A549 (cell line): ENCODE data around the gene KLF3. TPM values are rescaled to one million over a fixed set of nuclear protein-coding genes. Genes with fewer than 3 reads are reported as not detected.

Source experiments
- ATAC-seq, 2 experiments: fragments of 200-7000 bp in 1 of 2; fragments of >200 bp in 1 of 2; cut with Nextera tagmentation in 1 of 2; cut with Tn5 transposase in 1 of 2; 3 replicates each; pipeline versions ENCODE4 v1.8.0 to v1.9.1; 2018 to 2020; ENCODE audit warnings: mild to moderate bottlenecking in 1 of 2, moderate library complexity in 1 of 2
- CTCF ChIA-PET: fragments of 300-600 bp; sonication (Branson Sonifier 250); formaldehyde crosslinking; extraction: SDS; loops from one replicate; lab custom pipeline; 2021; ENCODE audit warnings: antibody characterized with exemption, inconsistent platforms; lab: Yijun Ruan, JAX
- POLR2A ChIA-PET: fragments of 350-600 bp; formaldehyde crosslinking; extraction: SDS; loops from one replicate; lab custom pipeline; 2021; ENCODE audit warnings: antibody characterized with exemption, inconsistent platforms; lab: Yijun Ruan, JAX
- DNase-seq, 2 experiments: peaks; one replicate each; pipeline versions ENCODE4 v3.0.0 to v3.0.0-alpha.2; 2011 to 2016; ENCODE audit warnings: low read depth in 1 of 2, low spot score in 1 of 2
- FAIRE-seq: peaks from 2 replicates; lab custom pipeline; 2011; peaks lifted over from hg19 to GRCh38; lab: Jason Lieb, UNC
- H3K27ac ChIP-seq, 2 experiments: fragments of >200 bp; sonication (Bioruptor Twin); formaldehyde crosslinking; 3 replicates each; pipeline ENCODE4 v1.5.1; 2016 to 2017
- H3K4me1 ChIP-seq: fragments of >200 bp; sonication (Bioruptor Twin); formaldehyde crosslinking; 3 replicates; pipeline ENCODE4 v1.6.1; 2016
- H3K4me2 ChIP-seq: fragments of >200 bp; sonication (Bioruptor Twin); formaldehyde crosslinking; 3 replicates; pipeline ENCODE4 v1.6.1; 2016
- H3K4me3 ChIP-seq: fragments of >200 bp; sonication (Bioruptor Twin); formaldehyde crosslinking; 3 replicates; pipeline ENCODE4 v1.5.1; 2016
- H3K9me3 ChIP-seq: fragments of >200 bp; sonication (Bioruptor Twin); formaldehyde crosslinking; 3 replicates; pipeline ENCODE4 v1.6.1; 2016
- BHLHE40 ChIP-seq: IDR thresholded peaks from 2 replicates; pipeline ENCODE4 v1.6.1; 2012; ENCODE audit warnings: low read depth, low read length, inconsistent platforms
- CBX2 ChIP-seq: fragments of 200-600 bp; sonication (generic); IDR thresholded peaks from 2 replicates; pipeline ENCODE4 v1.6.1; 2016; ENCODE audit warnings: low read depth, mild to moderate bottlenecking, borderline replicate concordance
- CHD2 ChIP-seq: fragments of 150-350 bp; IDR thresholded peaks from 2 replicates; pipeline ENCODE4 v1.6.1; 2014; ENCODE audit warnings: low read length; ENCODE audit not compliant: partially characterized antibody
- CHD4 ChIP-seq: fragments of 200-600 bp; sonication (generic); IDR thresholded peaks from 2 replicates; pipeline ENCODE4 v1.6.1; 2016; ENCODE audit warnings: antibody characterized with exemption, mild to moderate bottlenecking, borderline replicate concordance
- FOXS1 ChIP-seq: fragments of 250-450 bp; sonication (Bioruptor Pico); IDR thresholded peaks from 2 replicates; pipeline ENCODE4 v1.5.0; 2020; ENCODE audit warnings: mild to moderate bottlenecking, moderate library complexity
- HDAC2 ChIP-seq: fragments of 200-600 bp; sonication (generic); IDR thresholded peaks from 2 replicates; pipeline ENCODE4 v1.6.1; 2016
- KDM1A ChIP-seq: fragments of 200-600 bp; sonication (generic); IDR thresholded peaks from 2 replicates; pipeline ENCODE4 v1.6.1; 2016; ENCODE audit warnings: low read depth, mild to moderate bottlenecking
- KDM5A ChIP-seq: fragments of 200-600 bp; sonication (generic); IDR thresholded peaks from 2 replicates; pipeline ENCODE4 v1.6.1; 2016; ENCODE audit warnings: antibody characterized with exemption, mild to moderate bottlenecking
- MAFK ChIP-seq: fragments of 450-650 bp; IDR thresholded peaks from 2 replicates; pipeline ENCODE4 v1.6.1; 2014; ENCODE audit not compliant: partially characterized antibody
- MYC ChIP-seq: IDR thresholded peaks from 2 replicates; pipeline ENCODE4 v1.6.1; 2012; ENCODE audit warnings: mild to moderate bottlenecking, inconsistent platforms, low read length, improper control_type of control experiment, borderline replicate concordance
- NR3C1 ChIP-seq: fragments of >200 bp; sonication (Bioruptor Twin); formaldehyde crosslinking; IDR thresholded peaks from 3 replicates; pipeline ENCODE4 v1.6.1; 2017
- PHF8 ChIP-seq: fragments of 200-600 bp; sonication (generic); IDR thresholded peaks from 2 replicates; pipeline ENCODE4 v1.6.1; 2016; ENCODE audit warnings: low read depth, mild to moderate bottlenecking, antibody characterized with exemption, moderate library complexity, borderline replicate concordance
- POLR2AphosphoS2 ChIP-seq: conservative IDR thresholded peaks from 2 replicates; pipeline ENCODE4 v1.6.1; 2012; ENCODE audit warnings: low read length, improper control_type of control experiment, inconsistent platforms
- RAD21 ChIP-seq, 2 experiments: fragments of >200 bp in 1 of 2; sonication (Bioruptor Twin) in 1 of 2; formaldehyde crosslinking in 1 of 2; IDR thresholded peaks in 1 of 2; conservative IDR thresholded peaks in 1 of 2; 2 replicates in 1 of 2; 3 replicates in 1 of 2; pipeline ENCODE4 v1.6.1; 2012 to 2018; ENCODE audit warnings: inconsistent platforms in 1 of 2
- TFCP2L1 ChIP-seq: fragments of 250-450 bp; sonication (Bioruptor Pico); IDR thresholded peaks from 2 replicates; pipeline ENCODE4 v1.5.0; 2021; ENCODE audit warnings: mild to moderate bottlenecking
- TP53 ChIP-seq: fragments of 250-450 bp; sonication (Bioruptor Pico); IDR thresholded peaks from 2 replicates; pipeline ENCODE4 v1.5.0; 2021; ENCODE audit warnings: mild to moderate bottlenecking, moderate library complexity
- ZC3H11A ChIP-seq: fragments of 450-650 bp; IDR thresholded peaks from 2 replicates; pipeline ENCODE4 v1.6.1; 2014; ENCODE audit warnings: antibody characterized with exemption, mild to moderate bottlenecking
- WGBS: methylation state at CpG from one replicate; pipeline ENCODE4 v1.1.6; 2017; ENCODE audit errors: missing lambda C conversion rate; 5-methylcytosine and 5-hydroxymethylcytosine counted together
- polyA plus RNA-seq, 4 experiments: library from polyadenylated mRNA; depleted of rRNA in 3 of 4; stranded (reverse); fragments of >200 nt; fragmentation: RNase III in 1 of 4; extraction: RNeasy Plus Mini Kit Qiagen cat#74134 plus additional on column Dnase treatment in 1 of 4; gene quantifications; 2 replicates in 3 of 4; 3 replicates in 1 of 4; pipeline ENCODE4 v1.2.3, GENCODE V29; 2011 to 2017
- TF ChIP-seq, protein P1 (sequence below): fragments of 250-450 bp; sonication (Bioruptor Pico); IDR thresholded peaks from 2 replicates; pipeline ENCODE4 v1.5.0; 2020; ENCODE audit warnings: low read depth, mild to moderate bottlenecking, moderate library complexity
- TF ChIP-seq, protein P2 (sequence below): IDR thresholded peaks from 2 replicates; pipeline ENCODE4 v1.6.1; 2012
- TF ChIP-seq, protein P3 (sequence below): IDR thresholded peaks from 2 replicates; pipeline ENCODE4 v1.6.1; 2012; ENCODE audit warnings: low read depth, borderline replicate concordance
- TF ChIP-seq, protein P4 (sequence below): fragments of >200 bp; sonication (Bioruptor Twin); formaldehyde crosslinking; IDR thresholded peaks from 3 replicates; pipeline ENCODE4 v1.5.1; 2016
- TF ChIP-seq, protein P5 (sequence below): fragments of 250-450 bp; sonication (Bioruptor Pico); IDR thresholded peaks from 2 replicates; pipeline ENCODE4 v1.5.0; 2021; ENCODE audit warnings: mild to moderate bottlenecking, moderate library complexity, borderline replicate concordance
- TF ChIP-seq, protein P6 (sequence below): fragments of 450-650 bp; IDR thresholded peaks from 2 replicates; pipeline ENCODE4 v1.6.1; 2014; ENCODE audit warnings: antibody characterized with exemption

The KLF3 gene
- polyA plus RNA-seq, 2 of the 4 experiments (the other 2 are of a cell fraction), result 11.2 to 29.6 TPM

DNA sequence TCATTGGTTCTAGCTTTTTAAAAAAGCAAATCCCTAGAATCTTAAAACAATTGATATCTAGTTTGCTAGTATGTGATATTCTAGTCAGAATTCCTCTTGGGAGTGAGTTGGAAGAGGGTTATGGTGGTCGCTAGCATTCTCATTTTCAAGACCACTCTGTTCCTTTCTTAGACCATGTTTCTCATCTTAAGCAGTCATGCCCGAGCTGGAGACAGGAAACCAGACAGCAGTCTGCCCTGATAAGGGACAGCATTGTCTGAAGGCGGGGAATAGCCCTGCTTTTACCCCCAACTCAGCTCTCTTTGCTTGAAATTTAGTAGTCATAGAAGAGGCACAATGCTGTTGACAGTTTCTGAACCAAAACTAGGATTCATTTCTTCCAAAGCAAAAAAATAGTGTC, 5.2 kb downstream of the KLF3 start (continued):
- TF ChIP-seq, protein P1, sequence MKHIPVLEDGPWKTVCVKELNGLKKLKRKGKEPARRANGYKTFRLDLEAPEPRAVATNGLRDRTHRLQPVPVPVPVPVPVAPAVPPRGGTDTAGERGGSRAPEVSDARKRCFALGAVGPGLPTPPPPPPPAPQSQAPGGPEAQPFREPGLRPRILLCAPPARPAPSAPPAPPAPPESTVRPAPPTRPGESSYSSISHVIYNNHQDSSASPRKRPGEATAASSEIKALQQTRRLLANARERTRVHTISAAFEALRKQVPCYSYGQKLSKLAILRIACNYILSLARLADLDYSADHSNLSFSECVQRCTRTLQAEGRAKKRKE, result no peak

DNA sequence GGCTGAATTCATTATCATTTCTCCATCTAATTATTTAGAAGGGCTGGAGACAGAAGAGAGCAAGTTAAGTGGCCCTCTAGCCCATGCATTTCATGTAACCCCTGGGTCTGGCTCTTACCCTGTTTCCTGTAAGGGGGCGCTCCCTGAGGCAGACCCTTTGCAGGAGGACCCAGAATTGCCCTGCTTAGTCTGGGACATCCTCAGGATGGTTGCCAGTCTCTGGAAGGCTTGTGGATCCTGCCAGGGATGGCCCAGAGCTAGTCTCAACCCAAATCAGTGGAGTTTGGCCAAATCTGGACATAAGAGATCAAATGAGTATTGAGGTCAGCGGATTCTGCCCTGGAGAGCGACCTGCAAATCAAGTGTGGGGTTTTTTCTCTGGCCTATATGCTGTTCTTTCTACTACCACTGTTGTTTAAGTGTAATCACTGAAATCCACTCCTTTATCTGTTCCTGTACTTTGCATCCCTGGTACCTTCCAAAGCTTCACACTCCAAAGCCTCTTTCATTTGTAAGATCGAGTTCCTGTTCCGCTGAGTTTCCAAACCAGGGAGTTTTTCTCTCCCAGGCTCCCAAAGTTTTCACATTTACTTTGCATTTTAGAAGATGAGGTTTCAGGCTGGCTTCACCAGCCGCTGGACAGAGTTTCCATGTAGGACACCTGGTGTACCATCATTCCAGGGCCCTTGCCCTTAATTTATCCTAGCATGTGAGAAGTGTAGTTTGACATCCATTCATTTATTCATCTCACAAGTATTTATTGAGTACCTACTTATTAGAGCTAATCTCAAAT, 6.3 kb downstream of the KLF3 start:
- no peak overlapping the region for H3K4me3 ChIP-seq
- POLR2A ChIA-PET, result no interaction called here
- CTCF ChIA-PET, result interaction anchor here (1.0 to 4.9 kb wide), 2 partner anchors 351 to 491 kb away, joined by 4 to 24 read pairs; no protein-coding TSS in a partner anchor
- 72% methylated on average over 6 of the region's 6 CpGs for WGBS
- H3K4me2 ChIP-seq, result peak overlapping the region; percentile 87
- peak overlapping the region; percentile 42 to 91; a peak in 5 of 6 replicates for H3K27ac ChIP-seq
- FAIRE-seq (no peak), DNase-seq (no peak), ATAC-seq (no peak)
- no peaks in the 10 kb centered on the region for H3K9me3 ChIP-seq
- TF ChIP-seq, protein P2, sequence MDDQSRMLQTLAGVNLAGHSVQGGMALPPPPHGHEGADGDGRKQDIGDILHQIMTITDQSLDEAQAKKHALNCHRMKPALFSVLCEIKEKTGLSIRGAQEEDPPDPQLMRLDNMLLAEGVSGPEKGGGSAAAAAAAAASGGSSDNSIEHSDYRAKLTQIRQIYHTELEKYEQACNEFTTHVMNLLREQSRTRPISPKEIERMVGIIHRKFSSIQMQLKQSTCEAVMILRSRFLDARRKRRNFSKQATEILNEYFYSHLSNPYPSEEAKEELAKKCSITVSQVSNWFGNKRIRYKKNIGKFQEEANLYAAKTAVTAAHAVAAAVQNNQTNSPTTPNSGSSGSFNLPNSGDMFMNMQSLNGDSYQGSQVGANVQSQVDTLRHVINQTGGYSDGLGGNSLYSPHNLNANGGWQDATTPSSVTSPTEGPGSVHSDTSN, result no peak
- TF ChIP-seq RAD21 (conservative IDR thresholded peaks at IDR 0.05 in 1 of 2, IDR thresholded peaks at IDR 0.05 in 1 of 2), result no peak
- TF ChIP-seq, protein P1, result no peak
- TF ChIP-seq HDAC2, result no peak
- TF ChIP-seq TFCP2L1, result no peak
- no peak for TF ChIP-seq KDM5A
- no peak for TF ChIP-seq TP53 (CRISPR knock-in tag)
- no peak for TF ChIP-seq CBX2
- H3K4me1 ChIP-seq, result peaks cover 74% of the 10 kb centered on the region

DNA sequence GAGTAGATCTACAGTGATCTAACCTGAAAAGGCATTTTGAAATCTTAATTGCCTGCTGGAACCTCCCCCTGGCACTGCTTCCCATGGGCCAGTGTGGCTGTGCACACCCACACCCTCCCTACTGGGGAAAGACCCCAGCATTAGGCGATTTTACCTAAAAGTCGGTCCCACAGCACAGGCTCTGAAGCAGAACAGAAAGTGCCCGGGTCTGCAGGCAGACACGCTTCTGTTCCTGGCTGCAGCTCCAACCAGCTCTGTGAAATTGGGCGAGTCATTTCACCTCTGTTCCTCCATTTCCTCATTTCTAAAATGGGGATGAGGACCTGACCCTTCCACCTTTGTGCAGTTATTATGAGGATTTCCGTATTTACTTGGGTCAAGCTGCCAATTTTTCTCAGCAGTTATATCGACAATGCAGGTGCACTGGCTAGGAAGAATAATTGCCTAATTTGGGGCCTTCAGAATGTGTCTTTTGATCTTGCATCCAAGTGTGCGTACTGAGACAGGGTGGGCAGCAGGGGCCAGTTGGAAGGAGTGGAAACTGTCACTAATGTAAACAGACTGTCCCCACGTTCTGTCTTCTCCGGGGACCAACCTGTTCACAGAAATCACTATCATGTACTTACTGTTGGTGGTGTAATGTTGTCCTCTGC, 7.1 kb downstream of the KLF3 start:
- peak overlapping the region; percentile 42 to 91; a peak in 5 of 6 replicates for H3K27ac ChIP-seq
- POLR2A ChIA-PET, result no interaction called here
- H3K9me3 ChIP-seq, result no peaks in the 10 kb centered on the region
- 55% methylated on average over 10 of the region's 10 CpGs for WGBS
- CTCF ChIA-PET, result interaction anchor here (1.0 to 4.9 kb wide), 3 partner anchors 12 to 491 kb away, joined by 4 to 24 read pairs (median 5); no protein-coding TSS in a partner anchor
- FAIRE-seq, result no peak
- H3K4me1 ChIP-seq, result peaks cover 81% of the 10 kb centered on the region
- H3K4me3 ChIP-seq, result no peak overlapping the region
- DNase-seq, result no peak
- H3K4me2 ChIP-seq, result peak overlapping the region; percentile 87
- no peak for ATAC-seq
- TF ChIP-seq, protein P3, sequence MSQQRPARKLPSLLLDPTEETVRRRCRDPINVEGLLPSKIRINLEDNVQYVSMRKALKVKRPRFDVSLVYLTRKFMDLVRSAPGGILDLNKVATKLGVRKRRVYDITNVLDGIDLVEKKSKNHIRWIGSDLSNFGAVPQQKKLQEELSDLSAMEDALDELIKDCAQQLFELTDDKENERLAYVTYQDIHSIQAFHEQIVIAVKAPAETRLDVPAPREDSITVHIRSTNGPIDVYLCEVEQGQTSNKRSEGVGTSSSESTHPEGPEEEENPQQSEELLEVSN, result no peak
- no peak for TF ChIP-seq MYC
- TF ChIP-seq PHF8, result no peak
- TF ChIP-seq TP53 (CRISPR knock-in tag), result no peak
- TF ChIP-seq POLR2AphosphoS2, result no peak
- TF ChIP-seq, protein P4, sequence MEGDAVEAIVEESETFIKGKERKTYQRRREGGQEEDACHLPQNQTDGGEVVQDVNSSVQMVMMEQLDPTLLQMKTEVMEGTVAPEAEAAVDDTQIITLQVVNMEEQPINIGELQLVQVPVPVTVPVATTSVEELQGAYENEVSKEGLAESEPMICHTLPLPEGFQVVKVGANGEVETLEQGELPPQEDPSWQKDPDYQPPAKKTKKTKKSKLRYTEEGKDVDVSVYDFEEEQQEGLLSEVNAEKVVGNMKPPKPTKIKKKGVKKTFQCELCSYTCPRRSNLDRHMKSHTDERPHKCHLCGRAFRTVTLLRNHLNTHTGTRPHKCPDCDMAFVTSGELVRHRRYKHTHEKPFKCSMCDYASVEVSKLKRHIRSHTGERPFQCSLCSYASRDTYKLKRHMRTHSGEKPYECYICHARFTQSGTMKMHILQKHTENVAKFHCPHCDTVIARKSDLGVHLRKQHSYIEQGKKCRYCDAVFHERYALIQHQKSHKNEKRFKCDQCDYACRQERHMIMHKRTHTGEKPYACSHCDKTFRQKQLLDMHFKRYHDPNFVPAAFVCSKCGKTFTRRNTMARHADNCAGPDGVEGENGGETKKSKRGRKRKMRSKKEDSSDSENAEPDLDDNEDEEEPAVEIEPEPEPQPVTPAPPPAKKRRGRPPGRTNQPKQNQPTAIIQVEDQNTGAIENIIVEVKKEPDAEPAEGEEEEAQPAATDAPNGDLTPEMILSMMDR, result no peak
- TF ChIP-seq CHD2, result no peak
- no peak for TF ChIP-seq NR3C1
- TF ChIP-seq MAFK, result no peak
- TF ChIP-seq FOXS1 (CRISPR knock-in tag), result no peak
- TF ChIP-seq, protein P2, result no peak
- TF ChIP-seq, protein P5, sequence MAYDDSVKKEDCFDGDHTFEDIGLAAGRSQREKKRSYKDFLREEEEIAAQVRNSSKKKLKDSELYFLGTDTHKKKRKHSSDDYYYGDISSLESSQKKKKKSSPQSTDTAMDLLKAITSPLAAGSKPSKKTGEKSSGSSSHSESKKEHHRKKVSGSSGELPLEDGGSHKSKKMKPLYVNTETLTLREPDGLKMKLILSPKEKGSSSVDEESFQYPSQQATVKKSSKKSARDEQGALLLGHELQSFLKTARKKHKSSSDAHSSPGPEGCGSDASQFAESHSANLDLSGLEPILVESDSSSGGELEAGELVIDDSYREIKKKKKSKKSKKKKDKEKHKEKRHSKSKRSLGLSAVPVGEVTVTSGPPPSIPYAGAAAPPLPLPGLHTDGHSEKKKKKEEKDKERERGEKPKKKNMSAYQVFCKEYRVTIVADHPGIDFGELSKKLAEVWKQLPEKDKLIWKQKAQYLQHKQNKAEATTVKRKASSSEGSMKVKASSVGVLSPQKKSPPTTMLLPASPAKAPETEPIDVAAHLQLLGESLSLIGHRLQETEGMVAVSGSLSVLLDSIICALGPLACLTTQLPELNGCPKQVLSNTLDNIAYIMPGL (CRISPR knock-in tag), result no peak
- TF ChIP-seq BHLHE40, result no peak
- TF ChIP-seq, protein P6, sequence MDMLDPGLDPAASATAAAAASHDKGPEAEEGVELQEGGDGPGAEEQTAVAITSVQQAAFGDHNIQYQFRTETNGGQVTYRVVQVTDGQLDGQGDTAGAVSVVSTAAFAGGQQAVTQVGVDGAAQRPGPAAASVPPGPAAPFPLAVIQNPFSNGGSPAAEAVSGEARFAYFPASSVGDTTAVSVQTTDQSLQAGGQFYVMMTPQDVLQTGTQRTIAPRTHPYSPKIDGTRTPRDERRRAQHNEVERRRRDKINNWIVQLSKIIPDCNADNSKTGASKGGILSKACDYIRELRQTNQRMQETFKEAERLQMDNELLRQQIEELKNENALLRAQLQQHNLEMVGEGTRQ, result no peak
- TF ChIP-seq KDM1A, result no peak
- no peak for TF ChIP-seq CHD4
- TF ChIP-seq ZC3H11A, result no peak
